Epithelial cell of esophagus (primary cell): ENCODE measurements around the gene TOP1.

ENCODE experiments used
- DNase-seq: peaks from one replicate; pipeline ENCODE4 v3.0.0; 2010; ENCODE audit warnings: low read depth
- H3K4me3 ChIP-seq: 2 replicates; pipeline ENCODE4 v1.5.1; 2011; ENCODE audit warnings: mild to moderate bottlenecking, low read length, control low read depth
- TF ChIP-seq, protein P1 (sequence below): IDR thresholded peaks from 2 replicates; pipeline ENCODE4 v1.5.1; 2011; ENCODE audit warnings: low read depth, mild to moderate bottlenecking, low read length, control low read depth, inconsistent platforms; ENCODE audit not compliant: insufficient read depth; ENCODE audit errors: missing control alignments

Gene TOP1

DNA sequence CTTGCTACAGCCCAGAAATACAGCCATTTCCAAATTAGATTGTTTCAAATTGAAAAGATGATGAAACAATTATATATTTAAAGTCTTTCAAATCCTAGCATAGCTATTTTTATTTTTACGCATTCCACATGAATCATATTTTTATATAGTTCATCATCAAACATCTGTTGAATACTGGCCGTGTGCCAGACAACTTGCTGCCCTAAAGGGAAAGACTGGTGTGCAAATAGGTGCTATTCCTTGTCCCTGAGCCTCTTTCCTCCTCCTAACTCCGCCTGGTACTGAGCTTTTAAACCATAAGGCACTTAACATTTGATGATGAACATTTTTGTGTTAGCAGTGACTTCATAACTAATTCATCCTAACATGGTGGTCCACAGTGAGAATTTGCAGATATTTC is 90.0 kb downstream of the TOP1 start:
- no peak for DNase-seq
- TF ChIP-seq, protein P1, sequence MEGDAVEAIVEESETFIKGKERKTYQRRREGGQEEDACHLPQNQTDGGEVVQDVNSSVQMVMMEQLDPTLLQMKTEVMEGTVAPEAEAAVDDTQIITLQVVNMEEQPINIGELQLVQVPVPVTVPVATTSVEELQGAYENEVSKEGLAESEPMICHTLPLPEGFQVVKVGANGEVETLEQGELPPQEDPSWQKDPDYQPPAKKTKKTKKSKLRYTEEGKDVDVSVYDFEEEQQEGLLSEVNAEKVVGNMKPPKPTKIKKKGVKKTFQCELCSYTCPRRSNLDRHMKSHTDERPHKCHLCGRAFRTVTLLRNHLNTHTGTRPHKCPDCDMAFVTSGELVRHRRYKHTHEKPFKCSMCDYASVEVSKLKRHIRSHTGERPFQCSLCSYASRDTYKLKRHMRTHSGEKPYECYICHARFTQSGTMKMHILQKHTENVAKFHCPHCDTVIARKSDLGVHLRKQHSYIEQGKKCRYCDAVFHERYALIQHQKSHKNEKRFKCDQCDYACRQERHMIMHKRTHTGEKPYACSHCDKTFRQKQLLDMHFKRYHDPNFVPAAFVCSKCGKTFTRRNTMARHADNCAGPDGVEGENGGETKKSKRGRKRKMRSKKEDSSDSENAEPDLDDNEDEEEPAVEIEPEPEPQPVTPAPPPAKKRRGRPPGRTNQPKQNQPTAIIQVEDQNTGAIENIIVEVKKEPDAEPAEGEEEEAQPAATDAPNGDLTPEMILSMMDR = no peak
- H3K4me3 ChIP-seq = no peak overlapping the region

- no peak overlapping the region for H3K4me3 ChIP-seq
- DNase-seq = no peak
- TF ChIP-seq, protein P1 = no peak
Measured at GRCh38 chr20:41119614-41120561, 91.3 kb downstream of the TOP1 start.

- no peak overlapping the region for H3K4me3 ChIP-seq
- TF ChIP-seq, protein P1 = no peak
- DNase-seq = no peak
Measured at GRCh38 chr20:41121399-41121798, 92.8 kb downstream of the TOP1 start.

- no peak overlapping the region for H3K4me3 ChIP-seq
- no peak for DNase-seq
- TF ChIP-seq, protein P1 = no peak
Measured at GRCh38 chr20:41123631-41124030, 95.0 kb downstream of the TOP1 start.

- DNase-seq = no peak
- TF ChIP-seq, protein P1 = no peak
- H3K4me3 ChIP-seq = no peak overlapping the region
Measured at GRCh38 chr20:41124451-41125094, 96.0 kb downstream of the TOP1 start.

GRCh38 chr20:41125530-41126457 is 97.2 kb downstream of the TOP1 start:
- no peak overlapping the region for H3K4me3 ChIP-seq
- TF ChIP-seq, protein P1 = no peak
- no peak for DNase-seq
